GM21390 (cell line): ENCODE results near the gene BCLAF1.
"Not testable (repeated sequence)": the region's sequence is repeated elsewhere in the genome, so short reads cannot be mapped to it uniquely, and the experiment has no call there.

ENCODE experiments used
- ATAC-seq: cut with Tn5 transposase; IDR thresholded peaks from one replicate; pipeline ENCODE4 v1.9.1; 2021; ENCODE audit not compliant: unreplicated experiment

BCLAF1 gene

DNA sequence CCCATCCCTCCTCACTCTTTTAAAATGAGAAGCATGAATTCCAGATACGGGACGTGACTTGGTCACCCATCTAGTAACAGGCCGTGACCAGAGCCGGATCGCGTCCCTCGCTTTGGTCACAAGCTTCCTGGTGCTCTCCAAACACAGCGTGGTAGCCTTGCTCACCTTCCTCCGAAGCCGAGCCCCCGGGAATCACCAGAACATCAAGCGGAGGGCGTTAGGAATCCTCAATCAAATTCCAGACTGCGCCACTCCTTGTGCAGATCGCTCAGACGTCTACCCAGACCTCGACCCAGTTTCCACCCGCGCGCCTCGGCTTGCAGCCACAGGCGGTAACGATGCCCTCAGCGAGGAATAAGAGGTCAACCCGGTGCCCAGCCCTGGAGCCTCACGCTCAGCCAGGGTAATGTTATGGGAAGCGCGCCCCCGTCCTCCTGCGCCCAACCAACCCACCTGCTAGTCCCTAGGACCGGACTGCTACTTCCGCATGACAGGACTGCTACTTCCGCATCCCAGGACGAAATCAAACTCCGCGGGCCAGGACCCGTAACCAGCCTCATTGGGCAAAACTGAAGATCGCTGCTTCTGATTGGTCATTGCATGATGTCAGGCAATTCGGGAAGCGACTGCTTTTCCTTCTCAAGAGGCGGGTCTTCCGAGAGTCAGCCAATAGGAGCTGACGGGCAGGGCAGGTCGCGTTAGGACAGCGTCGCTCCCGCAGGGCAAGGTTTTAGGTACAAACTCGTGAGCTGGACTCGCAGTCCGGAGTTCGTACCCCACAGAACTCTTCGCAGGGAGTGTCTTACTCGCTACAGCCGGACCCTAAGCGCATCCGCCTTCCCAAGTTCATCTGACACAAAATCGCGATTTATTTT lies 39.6 kb downstream of the BCLAF1 start, which contains the start of gene MTFR2:
TSS of gene MTFR2 (minus strand) at position 501 of the 875 bp plus-strand sequence. CDS start 1,212 bp downstream, outside the sequence.
- peak; percentile 95 for ATAC-seq

DNA sequence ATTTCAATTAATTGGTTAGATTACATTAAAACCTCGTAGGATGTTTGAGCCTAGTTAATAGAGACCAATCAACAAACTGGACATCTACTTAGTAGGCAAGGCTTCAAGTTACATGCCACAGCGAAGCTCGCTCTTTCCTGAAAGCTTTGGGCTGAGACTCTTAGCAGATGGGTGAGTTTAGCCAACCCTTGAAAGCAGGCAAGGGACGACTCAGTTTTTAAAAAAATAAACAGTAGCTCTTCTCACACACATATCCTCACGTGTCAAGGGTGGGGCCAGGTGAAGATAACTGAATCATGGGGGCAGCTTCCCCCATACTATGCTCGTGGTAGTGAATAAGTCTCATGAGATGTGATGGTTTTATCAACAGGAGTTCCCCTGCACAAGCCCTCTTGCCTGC lies 40.3 kb downstream of the BCLAF1 start:
- ATAC-seq: no peak

DNA sequence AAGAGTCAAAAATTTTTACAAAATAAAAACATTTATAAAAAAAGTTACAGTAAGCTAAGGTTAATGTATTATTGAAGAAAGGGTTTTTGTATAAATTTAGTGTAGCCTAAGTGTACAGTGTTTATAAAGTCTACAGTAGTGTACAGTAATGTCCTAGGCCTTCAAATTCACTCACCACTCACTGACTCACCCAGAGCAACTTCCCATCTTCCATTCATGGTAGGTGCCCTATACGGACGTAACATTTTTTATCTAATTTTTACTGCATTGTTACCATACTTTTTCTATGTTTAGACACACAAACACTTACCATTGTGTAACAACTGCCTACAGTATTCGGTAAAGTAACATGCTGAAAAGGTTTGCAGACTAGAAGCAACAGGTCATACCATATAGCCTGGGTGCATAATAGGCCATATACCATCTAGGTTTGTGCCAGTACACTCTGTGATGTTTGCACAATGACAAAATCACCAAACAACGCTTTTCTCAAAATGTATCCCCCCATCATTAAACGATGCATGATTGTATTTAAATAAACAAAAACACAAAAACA lies 45.5 kb downstream of the BCLAF1 start:
- ATAC-seq: no peak

DNA sequence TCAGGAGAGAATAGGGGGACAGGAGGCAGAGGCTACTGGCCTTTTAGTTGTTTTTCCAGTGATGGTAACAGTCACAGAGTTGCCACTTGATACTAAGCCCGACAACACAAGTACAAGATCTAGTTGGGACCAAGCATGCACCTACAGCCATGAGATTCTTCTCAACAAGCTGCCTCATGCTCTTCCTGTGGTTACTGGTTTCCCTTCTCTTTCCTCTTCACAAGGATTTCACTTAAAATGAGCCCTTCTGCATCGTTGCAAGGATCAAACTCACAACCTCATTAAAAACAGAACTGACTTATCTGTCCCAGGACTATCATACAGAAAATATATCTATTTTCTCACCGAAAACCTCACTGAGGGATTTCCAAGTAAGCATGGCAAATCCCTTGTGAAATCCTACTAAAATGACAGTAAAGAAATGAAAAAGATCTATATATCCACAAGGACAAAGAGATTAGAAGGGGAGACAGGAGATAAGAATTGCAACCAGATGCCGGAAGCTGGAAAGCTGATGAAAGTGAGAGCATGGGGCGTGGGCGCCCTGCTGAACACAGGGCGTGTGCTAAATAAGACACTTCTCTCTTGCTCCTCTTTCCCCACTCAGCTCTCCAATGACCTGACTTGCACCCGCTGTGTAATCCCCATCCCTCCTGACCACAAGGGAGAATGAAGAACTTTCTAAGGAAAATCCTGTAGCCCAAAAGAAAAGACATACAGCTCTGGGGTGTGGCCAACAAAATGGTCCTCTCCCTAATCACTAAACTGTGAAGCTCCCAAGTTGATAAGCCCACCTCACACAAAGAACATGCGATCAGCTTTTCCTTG lies 53.0 kb downstream of the BCLAF1 start:
- ATAC-seq: no peak

DNA sequence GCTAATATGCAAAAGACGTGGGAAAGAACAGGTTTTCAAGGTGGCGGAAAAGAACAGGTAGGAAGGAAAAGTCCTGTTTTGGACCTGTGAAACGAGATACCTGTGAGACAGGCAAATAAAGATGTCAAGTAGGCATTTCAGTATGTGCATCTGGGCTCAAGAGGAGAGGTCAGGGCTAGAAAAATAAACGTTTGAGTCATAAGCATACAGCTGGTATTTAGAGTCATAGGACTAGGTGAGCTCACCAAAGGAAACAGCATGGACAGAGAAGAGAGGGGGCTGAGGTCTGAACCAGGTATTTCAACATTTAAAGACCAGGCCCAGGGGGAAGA lies 54.4 kb downstream of the BCLAF1 start:
- ATAC-seq: no peak

DNA sequence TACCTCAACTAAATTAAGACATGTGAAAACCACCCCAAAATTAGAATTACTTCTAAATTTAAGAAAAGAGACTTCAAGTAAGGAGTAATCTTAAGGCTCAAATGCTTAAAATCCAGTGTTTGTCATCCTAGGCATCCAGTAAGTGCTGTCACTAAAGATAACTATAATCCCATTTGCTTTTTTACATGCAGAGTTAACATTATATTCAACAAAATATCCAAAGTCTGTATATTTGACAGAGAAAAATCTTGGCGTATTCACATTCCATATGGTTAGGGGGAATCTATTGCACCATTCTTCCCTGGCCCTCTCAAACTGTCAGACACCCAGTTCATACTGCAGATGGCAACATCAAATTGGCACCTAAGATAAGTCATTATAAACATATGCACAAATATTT lies 56.9 kb downstream of the BCLAF1 start:
- no peak for ATAC-seq

DNA sequence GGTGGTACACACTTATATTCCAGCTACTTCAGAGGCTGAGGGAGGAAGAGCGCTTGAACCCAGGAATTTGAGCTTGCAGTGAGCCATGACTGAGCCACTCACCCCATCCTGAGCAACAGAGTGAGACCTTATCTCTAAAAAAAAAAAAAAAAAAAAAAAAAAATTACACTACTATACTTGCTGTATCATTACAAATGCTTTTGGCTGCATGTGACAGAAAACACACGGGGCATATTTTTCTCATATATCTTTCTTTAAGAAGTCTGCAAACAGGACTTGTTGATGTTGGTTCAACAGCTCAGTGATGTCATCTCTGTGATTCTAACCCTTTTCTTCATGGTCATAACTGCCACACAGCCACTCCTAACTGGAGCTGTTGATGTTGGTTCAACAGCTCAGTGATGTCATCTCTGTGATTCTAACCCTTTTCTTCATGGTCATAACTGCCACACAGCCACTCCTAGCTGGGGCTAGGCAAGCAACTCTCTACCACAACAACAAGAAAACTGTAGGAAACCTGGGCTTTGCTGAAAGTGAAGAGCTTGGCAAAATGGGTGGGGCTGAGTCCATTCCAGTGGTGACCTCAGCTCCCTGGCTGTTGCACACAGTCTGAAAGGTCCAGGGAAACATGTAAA lies 59.3 kb downstream of the BCLAF1 start:
- no peak for ATAC-seq

DNA sequence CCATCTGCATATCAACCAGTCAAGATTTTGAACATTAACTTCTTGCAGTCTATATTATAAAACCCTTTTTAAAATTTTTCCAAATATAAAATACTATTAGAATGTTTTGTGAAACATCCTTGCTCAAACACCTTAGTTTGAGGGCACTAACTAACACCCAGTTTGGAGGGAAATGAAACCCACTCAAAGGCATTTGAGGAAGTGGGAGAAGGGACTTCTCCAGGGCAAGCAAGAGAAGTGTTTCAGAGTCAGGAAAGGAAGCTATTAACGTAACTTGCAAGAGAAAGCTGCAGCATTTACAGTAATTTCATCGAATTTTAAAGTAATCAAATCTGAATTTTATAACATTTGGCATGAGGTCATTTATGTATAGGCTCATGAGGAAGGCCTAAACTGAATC lies 60.8 kb downstream of the BCLAF1 start:
- ATAC-seq: peak; percentile 54

DNA sequence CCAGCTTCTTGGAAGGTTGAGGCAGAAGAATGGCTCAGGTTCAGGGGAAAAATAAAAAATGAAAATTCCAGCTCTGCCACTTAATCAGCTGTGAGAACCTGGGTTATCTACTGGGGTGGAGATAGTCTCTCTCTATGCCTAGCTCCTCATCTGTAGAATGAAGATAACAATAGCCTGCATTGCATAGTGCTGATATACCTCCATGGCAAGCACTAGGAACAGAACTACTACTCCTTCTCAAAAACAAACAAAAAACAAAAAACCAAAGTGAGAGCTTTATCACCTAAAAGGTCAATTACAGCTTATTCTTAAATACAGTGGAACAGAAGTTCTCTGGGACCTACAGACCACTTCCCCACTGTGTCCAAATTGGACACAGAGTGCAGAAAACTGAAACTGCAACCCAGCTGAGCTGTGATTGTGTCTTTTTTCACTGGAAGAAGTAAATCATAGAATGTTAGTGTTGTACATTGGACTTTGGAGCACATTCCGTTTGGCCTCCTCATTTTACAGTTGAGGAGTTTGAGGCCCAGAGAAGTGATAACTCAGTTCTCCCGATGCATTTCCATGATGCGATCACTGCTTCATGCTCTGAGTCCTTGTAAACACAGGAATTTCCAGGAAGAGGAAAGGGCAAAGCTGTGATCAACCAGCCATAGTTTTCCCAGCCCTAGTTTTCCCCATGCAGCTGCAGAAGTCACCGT lies 62.8 kb downstream of the BCLAF1 start:
- ATAC-seq: peak; percentile 26

DNA sequence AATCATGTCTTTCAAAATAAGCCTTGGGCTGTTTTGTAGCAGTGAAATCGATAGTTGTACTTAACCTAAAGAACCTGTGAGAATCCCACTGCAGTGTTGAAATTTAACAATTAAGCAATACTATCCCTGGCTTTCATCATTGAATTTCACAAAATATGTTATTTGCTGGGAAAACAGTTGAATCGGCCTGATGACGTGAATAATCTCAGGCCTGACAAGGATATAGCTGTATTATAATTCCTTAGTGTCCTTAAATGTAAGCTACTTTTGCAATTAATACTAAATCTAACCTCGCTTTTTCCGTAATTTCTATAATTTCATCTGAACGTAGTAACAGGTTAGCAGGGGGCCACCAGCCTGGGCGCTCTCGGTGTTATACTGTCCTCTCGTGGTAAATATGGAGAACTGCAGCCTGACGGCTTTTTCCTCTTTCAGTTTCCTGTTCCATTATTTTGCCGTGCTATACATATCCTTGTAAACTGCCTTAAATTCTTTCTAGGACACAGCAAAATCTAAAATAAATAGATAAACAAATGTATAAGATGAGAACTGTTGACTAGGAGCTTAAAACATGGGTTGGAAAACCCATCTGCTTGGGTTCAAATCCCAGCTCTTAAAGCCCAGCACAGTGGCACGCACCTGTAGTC lies 63.5 kb downstream of the BCLAF1 start:
- ATAC-seq: peak; percentile 78

DNA sequence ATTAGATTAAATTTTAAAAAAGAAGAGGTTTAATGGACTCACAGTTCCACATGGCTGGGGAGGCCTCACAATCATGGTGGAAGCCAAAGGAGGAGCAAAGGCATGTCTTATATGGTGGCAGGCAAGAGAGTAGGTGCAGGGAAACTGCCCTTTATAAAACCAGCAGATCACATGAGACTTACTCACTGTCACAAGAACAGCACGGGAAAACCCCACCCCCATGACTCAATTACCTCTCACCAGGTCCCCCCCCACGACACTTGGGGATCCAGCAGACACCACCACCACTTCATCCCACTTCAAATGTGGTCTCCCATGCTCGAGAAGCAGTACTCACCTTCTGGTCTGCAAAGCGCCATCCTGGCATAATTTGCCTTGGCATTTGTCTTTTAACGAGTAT lies 64.2 kb downstream of the BCLAF1 start:
- no peak for ATAC-seq

DNA sequence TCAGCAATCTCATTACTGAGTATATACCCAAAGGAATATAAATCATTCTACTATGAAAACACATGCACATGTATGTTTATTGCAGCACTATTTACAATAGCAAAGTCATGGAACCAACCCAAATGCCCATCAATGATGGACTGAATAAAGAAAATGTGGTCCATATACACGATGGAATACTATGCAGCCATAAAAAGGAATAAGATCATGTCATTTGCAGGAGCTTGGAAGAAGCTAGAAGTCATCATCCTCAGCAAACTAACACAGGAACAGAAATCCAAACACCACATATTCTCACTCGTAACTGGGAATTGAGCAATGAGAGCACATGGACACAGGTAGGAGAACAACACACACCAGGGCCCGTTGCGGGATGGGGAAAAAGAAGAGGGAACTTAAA lies 64.7 kb downstream of the BCLAF1 start:
- not testable (repeated sequence) for ATAC-seq

DNA sequence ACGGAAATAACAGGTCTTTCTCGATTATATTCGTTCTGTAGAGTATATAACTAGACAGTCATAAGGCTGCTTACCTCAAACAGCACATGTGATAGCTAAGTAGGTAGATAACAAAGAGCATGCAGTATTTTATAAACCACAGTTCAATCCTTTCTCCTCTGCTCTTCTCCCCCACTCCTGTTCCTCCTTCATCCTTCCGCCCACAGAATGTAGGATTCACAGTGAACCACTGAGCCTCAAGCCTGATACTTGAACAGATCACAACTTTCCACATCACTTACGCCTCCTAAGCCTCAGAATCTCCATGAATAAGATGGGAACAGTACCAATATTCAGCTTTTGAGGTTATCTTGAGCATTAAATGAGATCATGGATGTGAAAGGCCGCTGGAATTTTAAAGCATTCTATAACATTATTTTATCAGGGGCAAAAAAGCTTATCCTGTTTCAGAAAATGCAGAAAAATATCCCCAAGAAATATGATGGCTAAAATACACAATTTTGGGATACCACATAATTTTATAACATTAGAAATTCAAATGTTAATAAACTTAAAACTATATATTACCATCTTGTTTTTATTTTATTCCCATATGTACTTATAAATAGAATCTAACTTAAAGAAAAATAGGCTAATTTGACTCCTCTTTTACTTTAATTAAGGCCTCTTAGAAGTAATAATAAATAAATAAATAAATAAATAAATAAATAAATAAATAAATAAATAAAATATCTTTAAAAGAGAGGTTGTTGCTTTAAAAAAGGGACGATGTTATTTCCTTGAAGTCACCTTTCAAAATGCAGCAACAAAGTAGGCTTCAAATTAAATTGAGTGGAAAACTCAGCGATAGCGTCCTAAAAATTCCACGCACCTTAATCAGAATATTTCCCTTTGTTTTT lies 72.9 kb downstream of the BCLAF1 start:
- no peak for ATAC-seq

DNA sequence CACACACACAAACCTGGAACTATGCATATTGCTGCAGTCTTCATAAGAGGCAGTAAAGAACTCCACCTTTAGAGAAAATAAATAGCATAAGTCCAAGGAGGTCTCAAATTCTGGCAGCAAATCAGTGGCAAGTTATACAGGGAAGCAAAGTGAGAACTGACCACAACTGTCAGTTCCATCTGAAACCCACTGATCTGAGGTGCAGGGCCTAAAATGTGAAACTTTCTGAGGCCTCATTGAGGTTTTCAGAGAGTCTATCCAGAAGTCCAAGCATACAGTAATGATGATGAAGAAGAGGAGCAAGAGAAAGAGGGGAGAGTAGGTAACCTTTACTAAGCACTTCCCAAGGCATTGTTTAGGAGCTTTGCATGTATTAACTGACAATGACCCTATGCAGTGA lies 75.8 kb downstream of the BCLAF1 start:
- no peak for ATAC-seq

DNA sequence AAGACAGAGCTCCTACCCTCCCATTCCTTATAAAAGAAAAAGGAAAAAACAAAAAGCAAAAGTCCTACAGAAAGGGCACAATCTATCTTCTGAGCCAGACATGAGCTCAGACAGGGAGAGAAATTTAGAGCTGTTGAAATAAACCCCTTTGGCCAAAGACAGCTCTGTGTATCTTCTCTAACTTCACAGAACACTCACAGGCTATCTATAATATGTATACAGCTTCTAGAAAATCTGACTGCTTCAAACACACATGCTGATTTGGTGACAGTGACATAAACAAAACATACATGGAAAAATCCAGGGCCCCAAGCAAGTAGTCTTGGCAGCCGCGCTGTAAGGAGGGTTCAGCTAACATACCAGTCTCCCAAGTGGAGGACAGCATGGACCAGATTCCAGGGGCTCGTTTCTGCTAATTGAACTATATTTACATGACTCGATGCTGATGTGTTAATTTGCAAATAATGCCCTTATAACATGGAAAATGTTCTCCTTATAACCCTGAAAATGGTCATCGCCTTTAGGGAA lies 76.6 kb downstream of the BCLAF1 start:
- ATAC-seq: no peak

DNA sequence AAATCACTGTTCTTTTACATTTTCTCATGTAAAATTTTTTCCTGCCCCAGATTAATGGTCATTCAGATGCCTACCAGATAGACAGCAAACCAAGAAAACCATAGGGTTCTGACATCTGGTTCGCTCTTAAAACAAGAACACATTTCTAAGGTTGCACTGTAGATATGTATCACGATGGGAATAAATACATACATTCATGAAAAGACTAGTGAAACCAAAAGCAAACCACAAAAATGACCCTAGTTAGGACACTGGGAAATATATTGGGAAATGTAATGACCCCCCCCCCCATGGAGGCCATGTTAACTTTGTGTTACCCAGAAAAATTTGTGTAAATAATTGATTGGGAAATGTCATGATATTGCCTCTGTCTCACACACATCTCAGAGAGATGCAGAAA lies 77.0 kb downstream of the BCLAF1 start:
- no peak for ATAC-seq

DNA sequence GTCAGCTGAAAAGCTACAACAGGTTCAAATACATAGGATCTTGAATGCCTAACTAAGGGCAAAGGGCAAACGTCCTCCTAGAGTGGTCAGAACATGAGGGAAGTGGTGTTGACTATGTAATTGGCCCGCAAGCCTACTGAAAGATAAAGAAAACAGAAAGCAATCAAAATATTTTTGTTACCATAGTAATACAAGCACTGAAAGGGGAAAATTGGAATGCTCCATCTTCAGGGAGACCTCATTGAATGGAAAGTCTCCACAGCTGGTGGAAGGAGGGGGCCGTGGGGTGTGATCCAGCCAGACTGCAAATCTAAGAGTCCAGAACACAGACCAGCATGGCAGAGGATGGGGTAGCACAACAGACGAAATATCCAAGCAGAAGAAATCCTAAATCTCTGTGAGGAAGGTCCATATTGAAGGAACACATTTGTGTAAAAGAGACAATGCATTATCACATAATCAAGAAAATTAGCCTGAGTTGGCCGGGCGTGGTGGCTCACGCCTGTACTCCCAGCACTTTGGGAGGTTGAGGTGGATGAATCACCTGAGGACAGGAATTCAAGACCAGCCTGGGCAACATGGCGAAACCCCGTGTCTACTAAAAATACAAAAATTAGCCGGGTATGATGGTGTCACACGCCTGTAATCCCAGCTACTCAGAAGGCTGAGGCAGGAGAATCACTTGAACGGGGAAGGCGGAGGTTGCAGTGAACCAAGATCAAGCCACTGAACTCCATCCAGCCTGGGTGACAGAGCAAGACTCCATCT lies 79.1 kb downstream of the BCLAF1 start:
- ATAC-seq: no peak

DNA sequence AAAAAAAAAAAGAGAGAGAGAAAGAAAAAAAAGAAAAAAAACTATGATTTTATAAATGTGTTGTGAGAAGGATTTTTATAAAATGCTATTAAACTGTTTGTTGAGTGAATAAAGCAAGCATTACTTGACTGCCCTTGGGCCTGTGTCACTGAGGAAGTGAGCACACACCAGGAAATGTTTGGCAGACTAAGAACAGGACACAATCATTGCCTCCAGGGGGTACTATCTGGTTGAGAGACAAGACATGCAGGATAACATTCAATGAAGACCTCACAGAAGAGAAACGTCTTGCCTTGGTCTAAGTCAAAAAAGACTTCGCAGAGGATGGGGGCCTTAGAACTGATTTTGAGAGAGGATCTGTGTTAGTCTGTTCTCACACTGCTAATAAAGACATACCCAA lies 80.2 kb downstream of the BCLAF1 start:
- no peak for ATAC-seq
